Hepatocyte (in vitro differentiated cells): ENCODE data around the gene DNAH11. TPM values are rescaled to one million over a fixed set of nuclear protein-coding genes. Genes with fewer than 3 reads are reported as not detected.
A peak's percentile ranks its signal among the peaks of the same experiment; 100 is the strongest.

Experiments used
- DNase-seq: peaks from one replicate; pipeline ENCODE4 v3.0.0-alpha.2; 2016; ENCODE audit warnings: low spot score
- H2AFZ ChIP-seq: fragments of 200-600 bp; sonication (generic); 2 replicates; pipeline ENCODE4 v1.6.0; 2016; ENCODE audit warnings: antibody characterized with exemption, mild to moderate bottlenecking
- H3K27ac ChIP-seq: fragments of 200-600 bp; sonication (generic); 2 replicates; pipeline ENCODE4 v1.5.1; 2016; ENCODE audit warnings: mild to moderate bottlenecking
- H3K27me3 ChIP-seq: fragments of 200-600 bp; sonication (generic); 2 replicates; pipeline ENCODE4 v1.6.1; 2016
- H3K36me3 ChIP-seq: fragments of 200-600 bp; sonication (generic); replicated peaks from 2 replicates; pipeline ENCODE4 v1.5.1; 2016; ENCODE audit warnings: low read depth; ENCODE audit not compliant: insufficient read depth
- H3K4me1 ChIP-seq: fragments of 200-600 bp; sonication (generic); 2 replicates; pipeline ENCODE4 v1.5.1; 2016; ENCODE audit warnings: mild to moderate bottlenecking, moderate library complexity; ENCODE audit not compliant: insufficient read depth
- H3K4me2 ChIP-seq: fragments of 200-600 bp; sonication (generic); 2 replicates; pipeline ENCODE4 v1.6.0; 2016
- H3K4me3 ChIP-seq: fragments of 200-600 bp; sonication (generic); 2 replicates; pipeline ENCODE4 v1.5.1; 2016; ENCODE audit warnings: mild to moderate bottlenecking
- H3K79me2 ChIP-seq: fragments of 200-600 bp; sonication (generic); 2 replicates; pipeline ENCODE4 v1.6.0; 2017; ENCODE audit warnings: mild to moderate bottlenecking
- H3K9me2 ChIP-seq: fragments of 200-600 bp; sonication (generic); replicated peaks from 2 replicates; pipeline ENCODE4 v1.6.0; 2017; ENCODE audit warnings: mild to moderate bottlenecking; ENCODE audit not compliant: insufficient read depth
- H3K9me3 ChIP-seq: fragments of 200-600 bp; sonication (generic); 2 replicates; pipeline ENCODE4 v1.5.1; 2016; ENCODE audit warnings: low read depth, mild to moderate bottlenecking
- H4K20me1 ChIP-seq: fragments of 200-600 bp; sonication (generic); 2 replicates; pipeline ENCODE4 v1.6.0; 2016; ENCODE audit warnings: mild to moderate bottlenecking; ENCODE audit not compliant: insufficient read depth, poor library complexity, severe bottlenecking
- EZH2 ChIP-seq: fragments of 200-600 bp; sonication (generic); IDR thresholded peaks from 2 replicates; pipeline ENCODE4 v1.6.1; 2016; ENCODE audit warnings: antibody characterized with exemption, mild to moderate bottlenecking, borderline replicate concordance
- EZH2phosphoT487 ChIP-seq: fragments of 200-600 bp; sonication (generic); IDR thresholded peaks from one replicate; pipeline ENCODE4 v1.6.1; 2018; ENCODE audit warnings: antibody characterized with exemption, mild to moderate bottlenecking, low read depth, moderate library complexity; ENCODE audit not compliant: unreplicated experiment, severe bottlenecking
- WGBS: methylation state at CpG from one replicate; pipeline ENCODE4 v1.1.6; 2016; ENCODE audit warnings: low lambda C conversion rate; ENCODE audit errors: missing lambda C conversion rate; 5-methylcytosine and 5-hydroxymethylcytosine counted together
- polyA plus RNA-seq: library from polyadenylated mRNA; unstranded; fragments of >200 nt; fragmentation: Nextera tagmentation; extraction: Ambion mirVana; gene quantifications from 2 replicates; pipeline ENCODE4 v1.2.1, GENCODE V29; 2016
- total RNA-seq: library from RNA; depleted of rRNA; stranded (reverse); fragments of >200 nt; gene quantifications from 2 replicates; pipeline ENCODE4 v1.2.3, GENCODE V29; 2014
- TF ChIP-seq, protein P1 (sequence below): fragments of 200-600 bp; sonication (generic); IDR thresholded peaks from 2 replicates; pipeline ENCODE4 v1.5.1; 2016; ENCODE audit warnings: antibody characterized with exemption, mild to moderate bottlenecking; ENCODE audit not compliant: poor library complexity

Gene DNAH11
- total and polyA plus RNA-seq, 2 experiments from 2014 or later: 0.43 to 1.3 TPM

DNA sequence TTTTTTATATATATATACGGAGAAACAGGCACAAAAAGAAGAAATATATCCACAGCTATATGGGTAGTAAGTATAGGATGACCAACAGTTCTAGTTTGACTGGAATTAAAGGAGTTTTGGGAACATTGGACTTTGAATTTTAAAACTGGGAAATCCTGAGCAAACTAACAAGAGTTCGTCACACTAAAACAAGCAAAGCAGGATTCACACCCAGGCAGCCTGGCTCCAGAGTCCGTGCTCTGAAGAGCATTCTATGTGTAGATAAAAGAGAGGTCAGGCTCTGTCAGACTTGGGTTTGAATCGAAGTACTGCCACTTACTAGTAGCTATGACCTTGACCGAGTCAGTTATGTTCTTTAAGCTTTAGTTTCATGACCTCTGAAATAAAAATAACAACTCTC, 191.0 kb downstream of the DNAH11 start:
- H3K9me2 ChIP-seq: no peaks in the 10 kb centered on the region

DNA sequence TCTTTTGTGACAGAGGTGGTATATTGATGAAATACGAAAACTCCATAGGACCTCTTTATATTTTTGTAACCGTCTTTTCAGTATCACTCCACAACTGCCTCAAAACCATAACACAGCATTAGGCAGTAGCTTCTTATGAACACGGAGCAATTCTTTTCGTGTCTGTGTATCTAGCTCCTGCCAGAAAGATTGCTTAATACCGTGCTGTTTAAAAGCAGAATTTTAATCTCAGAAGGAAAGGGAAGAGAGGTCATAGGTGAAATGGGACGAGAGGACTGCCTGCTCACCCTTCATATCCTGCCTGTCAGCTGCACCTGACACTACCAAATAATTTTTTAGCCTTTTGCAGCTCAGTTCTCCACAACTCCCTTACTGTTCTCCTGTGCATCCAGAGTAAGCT, 200.7 kb downstream of the DNAH11 start:
- H3K27me3 ChIP-seq: no peaks in the 10 kb centered on the region
- H3K4me1 ChIP-seq: peaks cover 4% of the 10 kb centered on the region
- H3K4me2 ChIP-seq: no peak overlapping the region
- no peak overlapping the region for H3K27ac ChIP-seq
- H3K4me3 ChIP-seq: no peak overlapping the region
- 62% methylated on average over 6 of the region's 6 CpGs for WGBS
- no peaks in the 10 kb centered on the region for H3K9me2 ChIP-seq
- no peak for DNase-seq
- no peak overlapping the region for H2AFZ ChIP-seq
- H3K79me2 ChIP-seq: no peaks in the 10 kb centered on the region
- no peaks in the 10 kb centered on the region for H3K36me3 ChIP-seq
- TF ChIP-seq, protein P1, sequence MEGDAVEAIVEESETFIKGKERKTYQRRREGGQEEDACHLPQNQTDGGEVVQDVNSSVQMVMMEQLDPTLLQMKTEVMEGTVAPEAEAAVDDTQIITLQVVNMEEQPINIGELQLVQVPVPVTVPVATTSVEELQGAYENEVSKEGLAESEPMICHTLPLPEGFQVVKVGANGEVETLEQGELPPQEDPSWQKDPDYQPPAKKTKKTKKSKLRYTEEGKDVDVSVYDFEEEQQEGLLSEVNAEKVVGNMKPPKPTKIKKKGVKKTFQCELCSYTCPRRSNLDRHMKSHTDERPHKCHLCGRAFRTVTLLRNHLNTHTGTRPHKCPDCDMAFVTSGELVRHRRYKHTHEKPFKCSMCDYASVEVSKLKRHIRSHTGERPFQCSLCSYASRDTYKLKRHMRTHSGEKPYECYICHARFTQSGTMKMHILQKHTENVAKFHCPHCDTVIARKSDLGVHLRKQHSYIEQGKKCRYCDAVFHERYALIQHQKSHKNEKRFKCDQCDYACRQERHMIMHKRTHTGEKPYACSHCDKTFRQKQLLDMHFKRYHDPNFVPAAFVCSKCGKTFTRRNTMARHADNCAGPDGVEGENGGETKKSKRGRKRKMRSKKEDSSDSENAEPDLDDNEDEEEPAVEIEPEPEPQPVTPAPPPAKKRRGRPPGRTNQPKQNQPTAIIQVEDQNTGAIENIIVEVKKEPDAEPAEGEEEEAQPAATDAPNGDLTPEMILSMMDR: no peak
- no peak for TF ChIP-seq EZH2phosphoT487
- TF ChIP-seq EZH2: no peak
- H3K9me3 ChIP-seq: no peaks in the 10 kb centered on the region
- no peaks in the 10 kb centered on the region for H4K20me1 ChIP-seq

More for the DNA sequence above, 191.0 kb downstream of the DNAH11 start:
- 65% methylated on average over 5 of the region's 5 CpGs for WGBS
- no peak overlapping the region for H3K4me3 ChIP-seq
- H3K27me3 ChIP-seq: no peaks in the 10 kb centered on the region
- TF ChIP-seq, protein P1: no peak
- TF ChIP-seq EZH2: no peak
- no peak for TF ChIP-seq EZH2phosphoT487
- H3K4me2 ChIP-seq: no peak overlapping the region
- no peaks in the 10 kb centered on the region for H3K36me3 ChIP-seq
- H3K27ac ChIP-seq: no peak overlapping the region
- no peak for DNase-seq
- H2AFZ ChIP-seq: no peak overlapping the region
- H3K4me1 ChIP-seq: no peaks in the 10 kb centered on the region
- no peaks in the 10 kb centered on the region for H4K20me1 ChIP-seq
- no peaks in the 10 kb centered on the region for H3K9me3 ChIP-seq
- H3K79me2 ChIP-seq: no peaks in the 10 kb centered on the region

DNA sequence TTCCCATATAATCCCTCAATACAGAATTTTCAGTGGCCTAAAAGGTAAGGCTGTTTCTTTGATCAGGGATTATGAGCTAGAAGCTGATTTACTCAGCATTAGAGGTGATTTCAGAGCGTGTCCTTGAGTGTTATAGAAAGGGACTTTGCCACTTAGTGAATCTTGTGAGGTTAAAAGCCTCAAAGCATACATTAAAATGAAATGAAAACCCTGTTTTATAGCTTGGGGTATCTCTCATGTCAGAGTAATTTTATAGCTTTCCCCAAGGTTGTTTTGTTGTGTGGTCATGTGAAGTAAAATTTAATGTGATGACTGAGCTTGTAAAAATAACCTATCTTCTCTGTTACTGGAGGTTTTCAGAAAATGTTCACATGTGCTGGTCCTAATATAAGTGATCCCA, 204.1 kb downstream of the DNAH11 start:
- no peaks in the 10 kb centered on the region for H3K36me3 ChIP-seq

More for the DNA sequence above, 204.1 kb downstream of the DNAH11 start:
- no peak for TF ChIP-seq EZH2phosphoT487
- TF ChIP-seq, protein P1: no peak
- TF ChIP-seq EZH2: no peak
- H3K9me2 ChIP-seq: no peaks in the 10 kb centered on the region
- no peak overlapping the region for H3K4me3 ChIP-seq
- H3K27ac ChIP-seq: peak overlapping the region; percentile 3
- H4K20me1 ChIP-seq: no peaks in the 10 kb centered on the region
- H3K9me3 ChIP-seq: no peaks in the 10 kb centered on the region
- no peak overlapping the region for H3K4me2 ChIP-seq
- 45% methylated on average over 1 of the region's 1 CpG for WGBS
- no peaks in the 10 kb centered on the region for H3K27me3 ChIP-seq
- peaks cover 4% of the 10 kb centered on the region for H3K4me1 ChIP-seq
- H3K79me2 ChIP-seq: no peaks in the 10 kb centered on the region
- no peak for DNase-seq
- H2AFZ ChIP-seq: no peak overlapping the region
